DMS 273 (cell line): ENCODE measurements around the gene CDH23.

ENCODE experiments used
- DNase-seq: peaks from one replicate; lab custom pipeline; 2025; ENCODE audit not compliant: unreplicated experiment; lab: John Stamatoyannopoulos, UW

The CDH23 gene

GRCh38 chr10:71632896-71633600 is 236.3 kb downstream of the CDH23 start:
- no peak for DNase-seq

GRCh38 chr10:71633920-71634319 is 237.2 kb downstream of the CDH23 start:
- peak; percentile 24 for DNase-seq

GRCh38 chr10:71634531-71635164 is 237.9 kb downstream of the CDH23 start:
- peak; percentile 63 for DNase-seq

GRCh38 chr10:71635251-71635866 is 238.6 kb downstream of the CDH23 start:
- no peak for DNase-seq

GRCh38 chr10:71635867-71636266 is 239.1 kb downstream of the CDH23 start:
- DNase-seq = no peak

GRCh38 chr10:71636588-71636987 is 239.9 kb downstream of the CDH23 start:
- no peak for DNase-seq

GRCh38 chr10:71637305-71637704 is 240.6 kb downstream of the CDH23 start:
- no peak for DNase-seq

GRCh38 chr10:71638064-71638821 is 241.5 kb downstream of the CDH23 start:
- no peak for DNase-seq

- DNase-seq = peak; percentile 56
Observed at GRCh38 chr10:71638822-71639719, 242.4 kb downstream of the CDH23 start.

GRCh38 chr10:71640607-71641006 is 243.9 kb downstream of the CDH23 start:
- no peak for DNase-seq

- DNase-seq = no peak
Observed at GRCh38 chr10:71641449-71641848, 244.7 kb downstream of the CDH23 start.

GRCh38 chr10:71641986-71642385 is 245.3 kb downstream of the CDH23 start:
- DNase-seq = no peak

GRCh38 chr10:71643904-71644303 is 247.2 kb downstream of the CDH23 start:
- no peak for DNase-seq

- no peak for DNase-seq
Observed at GRCh38 chr10:71644307-71645180, 247.8 kb downstream of the CDH23 start.

GRCh38 chr10:71645185-71645584 is 248.5 kb downstream of the CDH23 start:
- DNase-seq = no peak

- DNase-seq = no peak
Observed at GRCh38 chr10:71646037-71646436, 249.3 kb downstream of the CDH23 start.

- no peak for DNase-seq
Observed at GRCh38 chr10:71646592-71647292, 250.0 kb downstream of the CDH23 start.

GRCh38 chr10:71647526-71648253 is 251.0 kb downstream of the CDH23 start:
- peak; percentile 62 for DNase-seq
